Measurements from ENCODE around the gene SLC16A6. TPM values are rescaled to one million over a fixed set of nuclear protein-coding genes. Genes with fewer than 3 reads are reported as not detected.

The SLC16A6 gene
- total RNA-seq, 1 donor from 2014 or later, result 11.0 TPM

DNA sequence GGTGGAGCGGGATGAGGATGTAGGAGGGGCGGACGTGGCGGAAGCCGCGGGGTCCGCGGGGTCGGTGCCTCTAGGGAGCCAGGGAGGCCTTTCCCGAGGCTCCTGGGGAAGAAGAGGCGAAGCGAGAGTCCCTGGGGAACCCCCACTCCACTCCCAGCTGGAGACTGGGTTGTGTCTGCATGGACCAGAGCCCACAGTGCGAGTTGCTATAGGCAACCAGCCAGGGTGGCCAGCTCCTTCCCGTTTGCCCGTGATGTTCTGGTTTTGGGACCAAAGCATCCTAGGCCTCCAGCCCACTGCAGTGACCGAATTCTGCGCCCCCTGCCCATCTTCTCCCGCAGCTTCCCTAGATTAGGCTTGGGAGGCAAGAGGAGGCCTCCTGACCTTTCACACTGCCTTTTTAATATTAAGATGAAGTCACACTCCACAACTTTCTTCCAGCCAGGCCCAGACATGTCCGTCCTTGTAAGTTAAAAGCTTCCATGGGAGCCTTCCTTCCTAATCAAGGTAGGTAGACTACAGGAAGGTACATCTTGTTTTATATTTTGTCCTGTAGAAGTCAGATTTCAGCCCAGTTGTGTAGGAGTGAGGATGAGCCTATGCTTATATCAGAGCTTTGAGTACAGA is 42.6 kb downstream of the SLC16A6 start:
- TF ChIP-seq, protein P1, sequence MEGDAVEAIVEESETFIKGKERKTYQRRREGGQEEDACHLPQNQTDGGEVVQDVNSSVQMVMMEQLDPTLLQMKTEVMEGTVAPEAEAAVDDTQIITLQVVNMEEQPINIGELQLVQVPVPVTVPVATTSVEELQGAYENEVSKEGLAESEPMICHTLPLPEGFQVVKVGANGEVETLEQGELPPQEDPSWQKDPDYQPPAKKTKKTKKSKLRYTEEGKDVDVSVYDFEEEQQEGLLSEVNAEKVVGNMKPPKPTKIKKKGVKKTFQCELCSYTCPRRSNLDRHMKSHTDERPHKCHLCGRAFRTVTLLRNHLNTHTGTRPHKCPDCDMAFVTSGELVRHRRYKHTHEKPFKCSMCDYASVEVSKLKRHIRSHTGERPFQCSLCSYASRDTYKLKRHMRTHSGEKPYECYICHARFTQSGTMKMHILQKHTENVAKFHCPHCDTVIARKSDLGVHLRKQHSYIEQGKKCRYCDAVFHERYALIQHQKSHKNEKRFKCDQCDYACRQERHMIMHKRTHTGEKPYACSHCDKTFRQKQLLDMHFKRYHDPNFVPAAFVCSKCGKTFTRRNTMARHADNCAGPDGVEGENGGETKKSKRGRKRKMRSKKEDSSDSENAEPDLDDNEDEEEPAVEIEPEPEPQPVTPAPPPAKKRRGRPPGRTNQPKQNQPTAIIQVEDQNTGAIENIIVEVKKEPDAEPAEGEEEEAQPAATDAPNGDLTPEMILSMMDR (IDR thresholded peaks at IDR 0.05), result no peak
- peak; percentile 15 for ATAC-seq (ENCODE audit: low read depth)

DNA sequence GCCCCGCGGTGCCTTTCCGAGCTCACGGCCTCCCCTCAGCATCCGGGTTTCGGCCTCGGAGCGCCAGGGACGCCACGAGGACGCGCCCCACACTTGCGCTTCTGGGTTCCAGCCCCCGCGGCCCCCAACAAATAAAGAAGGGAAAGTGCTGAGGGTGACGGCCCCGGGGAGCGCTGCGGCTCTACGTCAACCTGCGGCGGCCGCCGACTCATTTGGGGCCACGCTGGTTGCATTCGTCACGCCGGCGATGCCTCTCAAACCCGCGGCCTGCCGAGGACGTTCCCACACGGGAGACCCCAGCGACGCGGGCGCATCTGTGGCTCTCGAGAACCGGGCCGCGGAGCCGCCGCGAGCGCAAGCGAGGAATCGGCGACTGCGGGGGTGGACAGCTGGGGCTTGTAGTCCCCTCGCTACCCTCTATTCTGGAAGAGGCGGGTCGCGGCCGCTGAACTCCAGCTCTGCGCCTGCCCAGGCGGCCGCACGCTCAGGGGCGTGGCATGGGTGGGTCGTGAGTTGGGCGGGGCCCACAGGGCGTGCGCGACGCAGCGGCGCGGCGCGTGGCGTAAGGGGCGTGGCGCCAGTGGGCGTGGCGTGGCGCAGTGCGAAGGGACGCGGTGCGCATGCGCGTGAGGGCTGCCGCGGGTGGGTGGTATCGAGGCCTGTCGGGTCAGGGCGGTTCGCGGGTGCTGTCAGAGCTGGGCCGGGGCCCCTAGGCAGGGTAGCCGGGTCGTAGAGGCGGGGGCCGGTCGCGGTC is 43.3 kb downstream of the SLC16A6 start, which contains the start of gene AMZ2:
Gene AMZ2, plus strand, starts transcription at position 599 of the 754 bp plus-strand sequence. CDS start 2,145 bp downstream, outside the sequence.
- TF ChIP-seq, protein P1 (IDR thresholded peaks at IDR 0.05), result no peak
- Mint-ChIP-seq H3K27me3 (no peaks in the 10 kb centered on the region), H3K27ac (peak within 1 kb of the TSS; percentile 95), H3K4me1 (peaks cover 53% of the 10 kb centered on the region), H3K4me3 (peak within 1 kb of the TSS; percentile 92), H3K9me3 (no peaks in the 10 kb centered on the region), H3K36me3 (ENCODE audit: low read depth) (peaks cover 27% of the 10 kb centered on the region)
- ATAC-seq (ENCODE audit: low read depth), result peak; percentile 87
- DNase-seq, result peak; percentile 100
- intact Hi-C loops (cut with micrococcal nuclease), result loop anchor here (1.0 to 5.0 kb wide), 10 partner anchors 10 to 430 kb away; partner anchors contain the start of genes ARSG, PRKAR1A, SLC16A6 and WIPI1
- ChIA-PET CTCF (interaction anchor here (1.0 to 3.0 kb wide), 8 partner anchors 9 to 209 kb away, joined by 3 to 15 read pairs (median 6); no protein-coding TSS in a partner anchor), POLR2A (interaction anchor here (0.6 to 6.2 kb wide), 24 partner anchors 8 to 216 kb away, joined by 3 to 285 read pairs (median 11); partner anchors contain the start of genes ARSG, SLC16A6 and WIPI1)

More for the DNA sequence above, 42.6 kb downstream of the SLC16A6 start:
- Mint-ChIP-seq H3K4me3 (peak overlapping the region; percentile 92), H3K27ac (peak overlapping the region; percentile 95), H3K27me3 (no peaks in the 10 kb centered on the region), H3K9me3 (no peaks in the 10 kb centered on the region), H3K4me1 (peaks cover 60% of the 10 kb centered on the region), H3K36me3 (ENCODE audit: low read depth) (peaks cover 32% of the 10 kb centered on the region)
- DNase-seq, result no peak
- ChIA-PET POLR2A (interaction anchor here (0.6 to 6.2 kb wide), 20 partner anchors 7 to 254 kb away, joined by 3 to 285 read pairs (median 19); partner anchors contain the start of genes ARSG, SLC16A6 and WIPI1), CTCF (interaction anchor here (1.0 to 3.0 kb wide), 8 partner anchors 10 to 209 kb away, joined by 3 to 15 read pairs (median 6); no protein-coding TSS in a partner anchor)
- intact Hi-C loops (cut with micrococcal nuclease), result loop anchor here (1.0 to 5.0 kb wide), 5 partner anchors 10 to 431 kb away; partner anchors contain the start of genes PRKAR1A and WIPI1

DNA sequence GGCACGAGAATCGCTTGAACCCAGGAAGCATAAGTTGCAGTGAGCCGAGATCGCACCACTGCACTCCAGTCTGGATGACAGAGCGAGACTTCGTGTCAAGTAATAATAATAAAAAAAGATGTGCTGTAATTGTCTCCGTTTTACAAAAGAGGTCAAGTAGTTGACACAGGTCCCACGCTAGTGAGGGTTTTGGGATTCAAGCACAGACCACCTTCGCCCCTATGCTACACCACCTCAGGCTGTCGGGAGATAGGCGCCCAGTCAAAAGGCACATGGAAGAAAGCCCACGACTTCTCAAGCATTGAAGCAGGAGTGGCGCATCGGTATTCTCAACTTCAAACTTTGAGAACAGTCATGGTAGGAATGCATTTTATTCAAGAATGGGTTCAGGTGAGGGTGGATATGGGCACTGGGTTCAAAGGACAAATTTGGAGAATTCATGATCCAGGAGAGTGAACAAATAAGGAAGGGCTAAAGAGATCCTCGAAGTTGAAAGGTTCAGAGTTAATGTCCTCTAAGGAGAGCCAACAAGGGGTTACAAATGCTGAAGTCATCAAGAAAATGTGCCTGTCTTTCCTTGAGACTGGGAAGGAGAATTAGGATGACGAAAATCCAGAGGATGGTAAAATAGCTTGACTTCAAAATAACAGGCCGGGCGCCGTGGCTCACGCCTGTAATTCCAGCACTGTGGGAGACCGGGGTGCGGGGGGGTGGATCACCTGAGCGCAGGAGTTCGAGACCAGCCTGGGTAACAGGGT is 44.5 kb downstream of the SLC16A6 start:
- H3K4me3 Mint-ChIP-seq, result peak overlapping the region; percentile 92
- intact Hi-C loops (cut with micrococcal nuclease), result loop anchor here (1.0 to 5.0 kb wide), 7 partner anchors 9 to 429 kb away; partner anchors contain the start of genes ARSG, PRKAR1A and SLC16A6
- TF ChIP-seq, protein P1 (IDR thresholded peaks at IDR 0.05), result no peak
- no peaks in the 10 kb centered on the region for H3K27me3 Mint-ChIP-seq
- no peaks in the 10 kb centered on the region for H3K9me3 Mint-ChIP-seq
- ATAC-seq (ENCODE audit: low read depth), result no peak
- ChIA-PET CTCF (interaction anchor here (2.9 to 3.0 kb wide), 2 partner anchors 8 to 41 kb away, joined by 10 to 15 read pairs; no protein-coding TSS in a partner anchor), POLR2A (interaction anchor here (0.7 to 6.2 kb wide), 18 partner anchors 9 to 217 kb away, joined by 3 to 285 read pairs (median 20); partner anchors contain the start of genes ARSG, SLC16A6 and WIPI1)
- peaks cover 18% of the 10 kb centered on the region for H3K36me3 Mint-ChIP-seq (ENCODE audit: low read depth)
- no peak for DNase-seq
- H3K27ac Mint-ChIP-seq, result peak overlapping the region; percentile 95
- peaks cover 50% of the 10 kb centered on the region for H3K4me1 Mint-ChIP-seq

DNA sequence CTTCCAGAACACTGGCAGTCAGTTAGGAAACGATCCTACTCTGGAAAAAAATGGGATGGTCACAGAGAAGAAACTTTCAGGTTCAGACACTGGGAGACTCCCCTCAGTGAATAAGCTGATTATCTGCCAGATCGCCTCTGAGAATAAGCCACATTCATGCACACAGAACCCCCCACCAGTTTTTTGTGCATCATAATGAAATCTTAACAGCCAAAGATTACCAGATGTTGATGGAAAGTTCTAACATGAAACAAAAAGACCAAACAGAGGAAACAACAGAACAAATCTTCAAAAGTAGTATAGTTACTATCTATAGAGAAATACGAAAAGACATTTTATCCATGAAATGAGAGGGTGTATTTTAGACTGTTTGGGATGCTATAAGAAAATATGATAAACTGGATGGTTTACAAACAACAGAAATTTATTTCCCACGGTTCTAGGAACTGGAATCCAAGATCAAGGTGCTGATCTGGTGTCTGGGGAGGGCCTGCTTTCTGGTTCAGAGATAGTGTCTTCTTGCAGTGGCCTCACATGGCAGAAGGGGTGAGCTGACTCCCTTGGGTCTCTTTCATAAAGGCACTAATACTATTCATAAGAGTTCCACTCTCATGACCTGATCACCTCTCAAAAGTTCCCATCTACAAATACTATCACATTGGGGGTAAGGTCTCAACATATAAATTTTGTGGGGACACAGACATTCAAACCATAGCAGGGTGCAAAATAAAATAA is 51.1 kb downstream of the SLC16A6 start:
- Mint-ChIP-seq H3K9me3 (no peaks in the 10 kb centered on the region), H3K4me1 (peaks cover 62% of the 10 kb centered on the region)
- TF ChIP-seq, protein P1 (IDR thresholded peaks at IDR 0.05), result no peak

More for the DNA sequence above, 51.1 kb downstream of the SLC16A6 start:
- Mint-ChIP-seq H3K36me3 (ENCODE audit: low read depth) (peaks cover 7% of the 10 kb centered on the region), H3K4me3 (peak overlapping the region; percentile 61), H3K27me3 (no peaks in the 10 kb centered on the region), H3K27ac (peak overlapping the region; percentile 99)
- ChIA-PET POLR2A (interaction anchor here (1.3 to 8.4 kb wide), 4 partner anchors 10 to 50 kb away, joined by 5 to 285 read pairs (median 34); partner anchors contain the start of genes AMZ2, ARSG and SLC16A6), CTCF (interaction anchor here (1.3 to 2.3 kb wide), 2 partner anchors 8 to 39 kb away, joined by 3 to 10 read pairs; partner anchors contain the start of gene AMZ2)
- intact Hi-C loops (cut with micrococcal nuclease), result loop anchor here (2.0 kb wide), 1 partner anchor 217 kb away; the partner anchor contains the start of gene WIPI1
- ATAC-seq (ENCODE audit: low read depth) (no peak), DNase-seq (no peak)
